HG03108 (cell line): Measurements from ENCODE around the gene CCL11.
A peak's percentile ranks its signal among the peaks of the same experiment; 100 is the strongest.

Source experiments
- ATAC-seq: cut with Tn5 transposase; IDR thresholded peaks from one replicate; pipeline ENCODE4 v1.9.1; 2021; ENCODE audit warnings: moderate library complexity; ENCODE audit not compliant: unreplicated experiment

Gene CCL11

GRCh38 chr17:34285286-34285792, at the start of gene CCL11:
CCL11 (plus strand) TSS chr17:34285742; CDS start chr17:34285809, 67 bp downstream.
- ATAC-seq: no peak

- ATAC-seq: no peak
Measured at GRCh38 chr17:34236281-34236892, 49.2 kb upstream of the CCL11 start.

- ATAC-seq: no peak
Measured at GRCh38 chr17:34237458-34237857, 48.1 kb upstream of the CCL11 start.

DNA sequence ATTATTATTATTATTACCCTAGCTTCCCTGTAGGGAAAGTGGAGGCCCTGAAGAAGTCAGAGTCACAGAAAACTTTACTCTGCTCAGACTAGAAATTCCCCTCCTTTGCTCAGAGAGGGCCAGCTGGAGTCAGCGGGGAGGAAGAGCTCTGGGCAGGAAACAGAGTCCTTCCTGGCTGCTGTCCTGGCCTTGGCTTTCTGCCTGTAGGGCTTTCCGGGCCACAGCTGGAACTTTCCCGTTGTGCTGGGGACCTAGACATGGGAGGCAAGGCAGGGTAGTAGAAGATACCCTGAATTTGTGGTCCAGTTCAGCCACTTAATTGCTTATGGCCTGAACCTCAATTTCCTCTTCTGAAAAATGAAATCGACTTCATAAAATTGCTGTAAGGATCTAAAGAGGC, 44.5 kb upstream of the CCL11 start:
- no peak for ATAC-seq

DNA sequence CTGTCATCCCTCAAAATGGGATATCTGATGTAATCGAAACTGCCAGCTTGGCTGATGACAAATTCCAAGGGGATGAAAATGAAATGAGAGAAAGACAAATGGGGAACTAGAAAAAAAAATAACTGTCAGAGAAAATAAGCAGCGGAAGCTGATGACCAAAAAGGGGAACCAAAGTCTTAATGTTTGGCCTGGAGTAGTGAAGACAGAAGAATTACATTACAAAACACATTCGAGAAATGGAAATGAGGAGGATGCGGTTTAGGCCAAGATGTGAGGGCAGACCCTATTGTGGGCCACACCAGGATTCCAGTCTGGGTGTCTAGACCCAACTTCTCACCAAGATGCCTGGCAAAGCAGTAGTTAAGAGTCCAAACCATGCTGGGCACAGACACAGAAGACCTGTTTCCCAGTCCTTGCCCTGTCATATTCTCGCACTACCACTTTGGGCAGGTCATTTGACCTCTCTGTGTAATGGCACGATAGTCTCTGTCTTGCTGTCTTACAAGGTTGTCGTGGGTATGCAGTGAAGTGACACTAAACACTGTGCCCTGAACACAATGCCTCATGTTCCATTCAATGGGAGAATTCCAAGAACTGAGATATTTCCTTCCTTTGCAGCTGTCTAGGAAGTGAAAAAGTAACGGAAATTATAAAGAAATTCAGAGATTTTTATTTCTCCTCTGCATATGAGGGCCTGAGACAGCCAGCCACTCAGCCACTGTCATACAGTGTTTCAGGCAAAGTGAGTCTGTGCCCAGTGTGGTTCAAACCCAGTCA, 42.8 kb upstream of the CCL11 start:
- no peak for ATAC-seq

DNA sequence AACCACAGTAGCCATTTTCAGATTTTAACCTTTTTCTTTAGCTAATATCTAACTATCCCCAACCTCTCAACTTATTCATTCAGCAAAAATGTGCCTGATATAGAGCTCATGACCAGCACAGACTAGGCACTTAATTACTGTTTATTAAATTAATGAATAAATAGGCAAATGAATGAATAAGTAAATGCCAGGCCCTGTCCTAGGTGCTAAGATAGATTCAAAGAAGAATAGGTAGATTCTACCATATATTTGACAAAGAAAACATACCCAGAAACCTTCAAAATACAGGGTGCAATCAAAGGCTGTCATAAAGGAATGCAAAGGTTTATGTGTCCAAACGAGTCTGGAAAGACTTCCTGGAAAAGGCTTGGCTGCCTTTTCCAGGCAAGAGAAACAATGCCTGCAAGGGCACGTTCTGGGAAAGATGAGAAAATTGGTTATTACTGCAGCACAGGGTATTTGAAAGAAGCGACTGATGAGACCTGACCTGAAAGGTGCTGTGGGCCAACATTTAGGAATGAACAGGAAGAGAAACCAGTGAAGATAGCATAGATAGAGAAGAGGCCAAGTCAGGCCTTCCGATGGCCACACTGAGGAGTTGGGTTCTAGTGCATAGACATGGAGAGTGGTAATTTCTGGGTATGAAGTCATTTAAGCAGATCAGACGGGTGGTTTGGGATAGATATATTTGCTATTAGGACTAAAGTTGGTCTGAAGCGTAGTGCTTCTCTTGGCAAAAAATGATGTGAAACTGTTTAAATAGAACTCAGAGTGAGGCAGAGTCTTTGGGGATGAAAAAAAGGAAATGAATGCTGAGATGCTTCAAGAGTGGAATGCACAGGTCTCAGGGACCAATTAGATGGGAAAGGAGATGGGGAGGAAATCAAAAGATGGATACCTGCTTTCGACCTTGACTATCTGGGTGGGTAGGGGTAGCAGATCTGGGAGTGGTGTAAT, 41.9 kb upstream of the CCL11 start:
- ATAC-seq: no peak

GRCh38 chr17:34245351-34245905, 40.1 kb upstream of the CCL11 start:
- ATAC-seq: no peak

DNA sequence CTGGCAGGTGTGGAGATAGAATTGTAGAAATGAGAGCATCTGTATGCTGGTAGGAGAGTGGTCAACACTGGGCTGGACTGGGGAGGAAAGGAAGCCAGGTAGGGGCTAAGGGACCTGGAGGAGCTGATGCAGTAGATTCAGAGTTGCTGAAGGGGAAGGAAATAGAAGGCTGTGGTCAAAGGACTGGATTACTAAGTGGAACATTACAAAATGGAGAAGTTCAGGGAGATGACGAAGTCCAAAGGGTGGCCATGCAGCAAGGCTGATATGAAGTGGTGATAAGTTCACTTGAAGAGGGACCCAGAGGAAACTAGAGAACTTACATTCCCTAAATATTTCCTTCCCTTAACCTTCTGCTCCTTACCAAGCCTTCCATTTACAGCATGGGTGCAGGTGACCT, 39.1 kb upstream of the CCL11 start:
- ATAC-seq: no peak

DNA sequence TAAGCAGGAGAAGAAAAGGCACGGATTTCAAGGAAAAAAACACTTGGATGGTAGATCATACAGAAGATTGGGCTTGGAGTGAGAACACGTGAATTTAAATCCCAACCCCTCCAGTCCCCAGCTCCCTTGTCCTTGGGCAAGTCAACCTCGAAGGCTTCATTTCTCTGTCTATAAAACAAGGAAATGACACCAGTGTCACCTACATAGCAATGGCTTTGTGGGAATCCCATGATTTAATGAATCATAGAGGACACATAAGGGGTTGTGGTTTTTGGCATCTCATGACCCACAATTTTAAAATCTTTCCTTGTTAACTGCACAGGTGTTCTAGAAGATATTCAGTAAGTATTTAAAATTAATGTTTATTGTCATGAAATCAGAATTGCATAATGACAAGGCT, 38.7 kb upstream of the CCL11 start:
- no peak for ATAC-seq

GRCh38 chr17:34248511-34249024, 37.0 kb upstream of the CCL11 start:
- no peak for ATAC-seq

- ATAC-seq: no peak
Measured at GRCh38 chr17:34249061-34249460, 36.5 kb upstream of the CCL11 start.

DNA sequence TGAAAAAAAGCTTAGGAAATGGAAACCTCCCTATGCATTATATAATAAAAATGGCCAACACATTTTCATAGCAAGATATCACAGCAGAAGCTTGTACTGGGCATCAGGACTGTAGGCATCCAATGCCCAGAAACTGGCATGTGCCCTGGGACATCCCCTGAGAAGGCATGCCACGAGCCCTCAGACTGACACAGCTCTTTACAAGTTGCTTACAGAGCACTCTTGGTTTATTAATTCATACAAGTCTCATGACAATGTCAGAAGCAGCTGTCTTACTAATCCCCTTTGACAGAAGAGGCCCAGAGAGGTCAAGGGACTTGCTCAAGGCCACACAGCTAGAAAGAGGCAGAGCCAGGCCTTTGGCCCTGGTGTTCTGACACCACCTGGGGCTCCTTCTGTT, 36.1 kb upstream of the CCL11 start:
- no peak for ATAC-seq

DNA sequence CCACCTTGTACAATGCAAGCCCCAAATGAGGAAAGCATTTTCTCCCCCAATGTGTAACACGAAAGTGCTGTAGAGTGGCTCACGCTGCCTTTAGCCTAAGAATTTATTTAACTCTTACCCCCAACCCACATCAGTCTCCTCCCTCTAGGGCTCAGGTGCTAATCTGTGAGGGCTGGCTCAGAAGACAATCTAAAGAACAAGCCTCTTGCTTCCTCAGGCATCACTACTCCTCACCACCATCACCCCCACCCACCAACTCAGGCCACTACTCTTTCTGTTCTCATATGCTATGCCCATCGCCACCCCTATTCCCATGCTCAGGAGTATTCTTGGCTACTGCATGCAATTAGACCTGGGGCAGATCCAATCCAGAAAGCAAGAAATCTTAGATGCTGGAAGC, 34.4 kb upstream of the CCL11 start:
- ATAC-seq: no peak

GRCh38 chr17:34252095-34252443, 33.5 kb upstream of the CCL11 start:
- ATAC-seq: peak; percentile 49

DNA sequence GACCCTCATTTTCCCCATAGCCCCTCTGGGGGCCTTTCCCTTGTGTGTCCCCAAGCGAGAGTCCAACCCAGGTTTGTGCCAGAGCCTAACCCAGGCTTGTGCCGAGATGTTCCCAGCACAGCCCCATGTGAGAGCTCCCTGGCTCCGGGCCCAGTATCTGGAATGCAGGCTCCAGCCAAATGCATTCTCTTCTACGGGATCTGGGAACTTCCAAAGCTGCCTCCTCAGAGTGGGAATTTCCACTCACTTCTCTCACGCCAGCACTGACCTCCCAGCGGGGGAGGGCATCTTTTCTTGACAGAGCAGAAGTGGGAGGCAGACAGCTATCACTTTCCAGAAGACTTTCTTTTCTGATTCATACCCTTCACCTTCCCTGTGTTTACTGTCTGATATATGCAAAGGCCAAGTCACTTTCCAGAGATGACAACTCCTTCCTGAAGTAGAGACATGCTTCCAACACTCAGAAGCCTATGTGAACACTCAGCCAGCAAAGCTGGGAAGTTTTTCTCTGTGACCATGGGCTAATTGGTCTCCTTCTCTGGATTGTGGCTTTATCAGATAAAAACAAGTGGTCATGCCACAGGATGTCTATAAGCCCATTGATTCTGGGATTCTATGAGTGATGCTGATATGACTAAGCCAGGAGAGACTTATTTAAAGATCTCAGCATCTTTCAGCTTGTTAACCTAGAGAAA, 33.0 kb upstream of the CCL11 start:
- ATAC-seq: no peak

DNA sequence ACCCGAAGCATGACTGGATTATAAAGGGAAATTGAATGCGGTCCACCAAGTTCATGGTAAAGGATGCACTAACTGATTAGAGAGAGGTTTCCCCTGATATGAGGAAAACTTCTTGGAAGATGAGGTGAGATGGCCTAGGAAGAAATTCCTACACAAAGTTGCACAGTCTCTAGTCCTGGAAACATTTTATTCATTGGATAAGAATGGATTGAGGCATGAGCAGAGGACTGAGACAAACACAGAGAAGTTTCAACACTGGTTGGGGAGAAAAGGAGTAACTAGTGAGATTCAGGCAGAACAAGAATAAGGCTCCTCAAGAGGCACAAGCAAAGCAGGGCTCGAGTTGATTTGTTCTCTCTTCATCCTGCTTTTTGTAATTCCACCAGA, 32.4 kb upstream of the CCL11 start:
- ATAC-seq: no peak

- ATAC-seq: no peak
Measured at GRCh38 chr17:34254146-34254545, 31.4 kb upstream of the CCL11 start.

- ATAC-seq: no peak
Measured at GRCh38 chr17:34254651-34255380, 30.7 kb upstream of the CCL11 start, which contains the start of gene CCL2. CCL2 (plus strand) TSS chr17:34255285; CDS start chr17:34255350, 65 bp downstream.

DNA sequence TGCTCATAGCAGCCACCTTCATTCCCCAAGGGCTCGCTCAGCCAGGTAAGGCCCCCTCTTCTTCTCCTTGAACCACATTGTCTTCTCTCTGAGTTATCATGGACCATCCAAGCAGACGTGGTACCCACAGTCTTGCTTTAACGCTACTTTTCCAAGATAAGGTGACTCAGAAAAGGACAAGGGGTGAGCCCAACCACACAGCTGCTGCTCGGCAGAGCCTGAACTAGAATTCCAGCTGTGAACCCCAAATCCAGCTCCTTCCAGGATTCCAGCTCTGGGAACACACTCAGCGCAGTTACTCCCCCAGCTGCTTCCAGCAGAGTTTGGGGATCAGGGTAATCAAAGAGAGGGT, 30.2 kb upstream of the CCL11 start:
- no peak for ATAC-seq

DNA sequence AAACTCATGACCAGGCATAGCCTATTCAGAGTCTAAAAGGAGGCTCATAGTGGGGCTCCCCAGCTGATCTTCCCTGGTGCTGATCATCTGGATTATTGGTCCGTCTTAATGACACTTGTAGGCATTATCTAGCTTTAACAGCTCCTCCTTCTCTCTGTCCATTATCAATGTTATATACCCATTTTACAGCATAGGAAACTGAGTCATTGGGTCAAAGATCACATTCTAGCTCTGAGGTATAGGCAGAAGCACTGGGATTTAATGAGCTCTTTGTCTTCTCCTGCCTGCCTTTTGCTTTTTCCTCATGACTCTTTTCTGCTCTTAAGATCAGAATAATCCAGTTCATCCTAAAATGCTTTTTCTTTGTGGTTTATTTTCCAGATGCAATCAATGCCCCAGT, 29.7 kb upstream of the CCL11 start:
- ATAC-seq: no peak
